Prostate gland (tissue), 2 donors: ENCODE data around the gene ABCA2.

ENCODE experiments used
- CTCF ChIP-seq, 4 experiments: fragments of 200-600 bp in 2 of 4; fragments of 450-650 bp in 2 of 4; sonication (generic) in 2 of 4; IDR thresholded peaks; 1 replicate in 3 of 4; 2 replicates in 1 of 4; pipeline ENCODE4 v1.5.1; 2016 to 2019; ENCODE audit warnings: antibody characterized with exemption in 4 of 4, mild to moderate bottlenecking in 2 of 4, moderate library complexity in 2 of 4
- POLR2A ChIP-seq: fragments of 450-650 bp; IDR thresholded peaks from one replicate; pipeline ENCODE4 v1.6.1; 2016; ENCODE audit warnings: antibody characterized with exemption, mild to moderate bottlenecking

- TF ChIP-seq CTCF (IDR thresholded peaks at IDR 0.05): no peak
- no peak for TF ChIP-seq POLR2A
Measured at GRCh38 chr9:137063311-137064026, 35.4 kb upstream of the ABCA2 start.
